ENCODE data around the gene EXT2.

Gene EXT2

GRCh38 chr11:44159848-44160721, 64.6 kb downstream of the EXT2 start:
- WGBS, 2 experiments: 91 to 93% methylated on average over 1 of the region's 1 CpG
- Histone ChIP-seq H3K36me3 (ENCODE audit: control insufficient read depth, insufficient read depth, low read length) (peaks cover 9% of the 10 kb centered on the region), H3K27me3 (ENCODE audit: control insufficient read depth, insufficient read depth, low read length, poor library complexity, severe bottlenecking) (no peaks in the 10 kb centered on the region), H3K4me3 (ENCODE audit: insufficient read depth, low read depth, low read length) (no peak overlapping the region), H3K27ac (ENCODE audit: insufficient read depth, low read depth, low read length, poor library complexity, severe bottlenecking) (no peak overlapping the region), H3K4me1 (ENCODE audit: control insufficient read depth, insufficient read depth, low read length) (no peaks in the 10 kb centered on the region), H3K9me3 (ENCODE audit: control insufficient read depth, low read length) (no peaks in the 10 kb centered on the region)

GRCh38 chr11:44162004-44162403, 66.5 kb downstream of the EXT2 start:
- H3K4me3 ChIP-seq (ENCODE audit: insufficient read depth, low read depth, low read length): no peak overlapping the region
- H3K27ac ChIP-seq (ENCODE audit: insufficient read depth, low read depth, low read length, poor library complexity, severe bottlenecking): no peak overlapping the region
- H3K36me3 ChIP-seq (ENCODE audit: control insufficient read depth, insufficient read depth, low read length): peaks cover 9% of the 10 kb centered on the region
- WGBS, 2 experiments: 76 to 91% methylated on average over 1 of the region's 1 CpG
- no peaks in the 10 kb centered on the region for H3K4me1 ChIP-seq (ENCODE audit: control insufficient read depth, insufficient read depth, low read length)
- H3K9me3 ChIP-seq (ENCODE audit: control insufficient read depth, low read length): no peaks in the 10 kb centered on the region
- H3K27me3 ChIP-seq (ENCODE audit: control insufficient read depth, insufficient read depth, low read length, poor library complexity, severe bottlenecking): no peaks in the 10 kb centered on the region

GRCh38 chr11:44162662-44163061, 67.2 kb downstream of the EXT2 start:
- no peaks in the 10 kb centered on the region for H3K4me1 ChIP-seq (ENCODE audit: control insufficient read depth, insufficient read depth, low read length)
- no peaks in the 10 kb centered on the region for H3K27me3 ChIP-seq (ENCODE audit: control insufficient read depth, insufficient read depth, low read length, poor library complexity, severe bottlenecking)
- H3K36me3 ChIP-seq (ENCODE audit: control insufficient read depth, insufficient read depth, low read length): peaks cover 5% of the 10 kb centered on the region
- H3K27ac ChIP-seq (ENCODE audit: insufficient read depth, low read depth, low read length, poor library complexity, severe bottlenecking): no peak overlapping the region
- 100% methylated on average over 2 of the region's 2 CpGs; no CpG with 5 or more reads in 1 of the 2 experiments for WGBS, 2 experiments
- H3K9me3 ChIP-seq (ENCODE audit: control insufficient read depth, low read length): no peaks in the 10 kb centered on the region
- H3K4me3 ChIP-seq (ENCODE audit: insufficient read depth, low read depth, low read length): no peak overlapping the region

- H3K27me3 ChIP-seq (ENCODE audit: control insufficient read depth, insufficient read depth, low read length, poor library complexity, severe bottlenecking): no peaks in the 10 kb centered on the region
- no peaks in the 10 kb centered on the region for H3K36me3 ChIP-seq (ENCODE audit: control insufficient read depth, insufficient read depth, low read length)
- no peak overlapping the region for H3K4me3 ChIP-seq (ENCODE audit: insufficient read depth, low read depth, low read length)
- no peak overlapping the region for H3K27ac ChIP-seq (ENCODE audit: insufficient read depth, low read depth, low read length, poor library complexity, severe bottlenecking)
- no peaks in the 10 kb centered on the region for H3K9me3 ChIP-seq (ENCODE audit: control insufficient read depth, low read length)
- WGBS, 2 experiments: 100% methylated on average over 1 of the region's 1 CpG
- no peaks in the 10 kb centered on the region for H3K4me1 ChIP-seq (ENCODE audit: control insufficient read depth, insufficient read depth, low read length)
Observed at GRCh38 chr11:44165432-44165831, 70.0 kb downstream of the EXT2 start.

GRCh38 chr11:44167046-44167445, 71.6 kb downstream of the EXT2 start:
- 93 to 100% methylated on average over 2 of the region's 2 CpGs for WGBS, 2 experiments
- Histone ChIP-seq H3K4me1 (ENCODE audit: control insufficient read depth, insufficient read depth, low read length) (no peaks in the 10 kb centered on the region), H3K27ac (ENCODE audit: insufficient read depth, low read depth, low read length, poor library complexity, severe bottlenecking) (no peak overlapping the region), H3K4me3 (ENCODE audit: insufficient read depth, low read depth, low read length) (no peak overlapping the region), H3K27me3 (ENCODE audit: control insufficient read depth, insufficient read depth, low read length, poor library complexity, severe bottlenecking) (no peaks in the 10 kb centered on the region), H3K36me3 (ENCODE audit: control insufficient read depth, insufficient read depth, low read length) (no peaks in the 10 kb centered on the region), H3K9me3 (ENCODE audit: control insufficient read depth, low read length) (no peaks in the 10 kb centered on the region)

- no peaks in the 10 kb centered on the region for H3K9me3 ChIP-seq (ENCODE audit: control insufficient read depth, low read length)
- 68 to 80% methylated on average over 4 of the region's 4 CpGs for WGBS, 2 experiments
- H3K4me3 ChIP-seq (ENCODE audit: insufficient read depth, low read depth, low read length): no peak overlapping the region
- H3K27ac ChIP-seq (ENCODE audit: insufficient read depth, low read depth, low read length, poor library complexity, severe bottlenecking): no peak overlapping the region
- no peaks in the 10 kb centered on the region for H3K27me3 ChIP-seq (ENCODE audit: control insufficient read depth, insufficient read depth, low read length, poor library complexity, severe bottlenecking)
- H3K4me1 ChIP-seq (ENCODE audit: control insufficient read depth, insufficient read depth, low read length): no peaks in the 10 kb centered on the region
- H3K36me3 ChIP-seq (ENCODE audit: control insufficient read depth, insufficient read depth, low read length): no peaks in the 10 kb centered on the region
Observed at GRCh38 chr11:44171518-44171917, 76.0 kb downstream of the EXT2 start.

- WGBS, 2 experiments: 91 to 96% methylated on average over 2 of the region's 3 CpGs
Observed at GRCh38 chr11:44172966-44173365, 77.5 kb downstream of the EXT2 start.

GRCh38 chr11:44174842-44175241, 79.4 kb downstream of the EXT2 start:
- no peak overlapping the region for H3K27ac ChIP-seq (ENCODE audit: insufficient read depth, low read depth, low read length, poor library complexity, severe bottlenecking)
- 95 to 99% methylated on average over 1 of the region's 1 CpG for WGBS, 2 experiments
- H3K9me3 ChIP-seq (ENCODE audit: control insufficient read depth, low read length): no peaks in the 10 kb centered on the region
- no peaks in the 10 kb centered on the region for H3K27me3 ChIP-seq (ENCODE audit: control insufficient read depth, insufficient read depth, low read length, poor library complexity, severe bottlenecking)
- no peak overlapping the region for H3K4me3 ChIP-seq (ENCODE audit: insufficient read depth, low read depth, low read length)
- H3K36me3 ChIP-seq (ENCODE audit: control insufficient read depth, insufficient read depth, low read length): no peaks in the 10 kb centered on the region
- H3K4me1 ChIP-seq (ENCODE audit: control insufficient read depth, insufficient read depth, low read length): peaks cover 13% of the 10 kb centered on the region

More at GRCh38 chr11:44172966-44173365, 77.5 kb downstream of the EXT2 start:
- no peak overlapping the region for H3K4me3 ChIP-seq (ENCODE audit: insufficient read depth, low read depth, low read length)
- H3K27me3 ChIP-seq (ENCODE audit: control insufficient read depth, insufficient read depth, low read length, poor library complexity, severe bottlenecking): no peaks in the 10 kb centered on the region
- H3K4me1 ChIP-seq (ENCODE audit: control insufficient read depth, insufficient read depth, low read length): peaks cover under 1% of the 10 kb centered on the region
- H3K36me3 ChIP-seq (ENCODE audit: control insufficient read depth, insufficient read depth, low read length): no peaks in the 10 kb centered on the region
- no peaks in the 10 kb centered on the region for H3K9me3 ChIP-seq (ENCODE audit: control insufficient read depth, low read length)
- no peak overlapping the region for H3K27ac ChIP-seq (ENCODE audit: insufficient read depth, low read depth, low read length, poor library complexity, severe bottlenecking)

GRCh38 chr11:44176546-44177213, 81.2 kb downstream of the EXT2 start:
- Histone ChIP-seq H3K4me3 (ENCODE audit: insufficient read depth, low read depth, low read length) (no peak overlapping the region), H3K4me1 (ENCODE audit: control insufficient read depth, insufficient read depth, low read length) (peaks cover 13% of the 10 kb centered on the region), H3K27me3 (ENCODE audit: control insufficient read depth, insufficient read depth, low read length, poor library complexity, severe bottlenecking) (no peaks in the 10 kb centered on the region), H3K9me3 (ENCODE audit: control insufficient read depth, low read length) (no peaks in the 10 kb centered on the region), H3K27ac (ENCODE audit: insufficient read depth, low read depth, low read length, poor library complexity, severe bottlenecking) (no peak overlapping the region), H3K36me3 (ENCODE audit: control insufficient read depth, insufficient read depth, low read length) (no peaks in the 10 kb centered on the region)
- 91 to 94% methylated on average over 5 of the region's 5 CpGs for WGBS, 2 experiments

- 92 to 95% methylated on average over 1 of the region's 1 CpG for WGBS, 2 experiments
- H3K4me1 ChIP-seq (ENCODE audit: control insufficient read depth, insufficient read depth, low read length): peaks cover 13% of the 10 kb centered on the region
- H3K27me3 ChIP-seq (ENCODE audit: control insufficient read depth, insufficient read depth, low read length, poor library complexity, severe bottlenecking): no peaks in the 10 kb centered on the region
- H3K36me3 ChIP-seq (ENCODE audit: control insufficient read depth, insufficient read depth, low read length): no peaks in the 10 kb centered on the region
- H3K9me3 ChIP-seq (ENCODE audit: control insufficient read depth, low read length): no peaks in the 10 kb centered on the region
- H3K4me3 ChIP-seq (ENCODE audit: insufficient read depth, low read depth, low read length): no peak overlapping the region
- no peak overlapping the region for H3K27ac ChIP-seq (ENCODE audit: insufficient read depth, low read depth, low read length, poor library complexity, severe bottlenecking)
Observed at GRCh38 chr11:44177905-44178304, 82.4 kb downstream of the EXT2 start.

Data from ectodermal cell (in vitro differentiated cells).